ENCODE data around the gene DNLZ. TPM values are rescaled to one million over a fixed set of nuclear protein-coding genes. Genes with fewer than 3 reads are reported as not detected.

Gene DNLZ
- total RNA-seq, 1 experiment from 2014 or later = 26.5 TPM

DNA sequence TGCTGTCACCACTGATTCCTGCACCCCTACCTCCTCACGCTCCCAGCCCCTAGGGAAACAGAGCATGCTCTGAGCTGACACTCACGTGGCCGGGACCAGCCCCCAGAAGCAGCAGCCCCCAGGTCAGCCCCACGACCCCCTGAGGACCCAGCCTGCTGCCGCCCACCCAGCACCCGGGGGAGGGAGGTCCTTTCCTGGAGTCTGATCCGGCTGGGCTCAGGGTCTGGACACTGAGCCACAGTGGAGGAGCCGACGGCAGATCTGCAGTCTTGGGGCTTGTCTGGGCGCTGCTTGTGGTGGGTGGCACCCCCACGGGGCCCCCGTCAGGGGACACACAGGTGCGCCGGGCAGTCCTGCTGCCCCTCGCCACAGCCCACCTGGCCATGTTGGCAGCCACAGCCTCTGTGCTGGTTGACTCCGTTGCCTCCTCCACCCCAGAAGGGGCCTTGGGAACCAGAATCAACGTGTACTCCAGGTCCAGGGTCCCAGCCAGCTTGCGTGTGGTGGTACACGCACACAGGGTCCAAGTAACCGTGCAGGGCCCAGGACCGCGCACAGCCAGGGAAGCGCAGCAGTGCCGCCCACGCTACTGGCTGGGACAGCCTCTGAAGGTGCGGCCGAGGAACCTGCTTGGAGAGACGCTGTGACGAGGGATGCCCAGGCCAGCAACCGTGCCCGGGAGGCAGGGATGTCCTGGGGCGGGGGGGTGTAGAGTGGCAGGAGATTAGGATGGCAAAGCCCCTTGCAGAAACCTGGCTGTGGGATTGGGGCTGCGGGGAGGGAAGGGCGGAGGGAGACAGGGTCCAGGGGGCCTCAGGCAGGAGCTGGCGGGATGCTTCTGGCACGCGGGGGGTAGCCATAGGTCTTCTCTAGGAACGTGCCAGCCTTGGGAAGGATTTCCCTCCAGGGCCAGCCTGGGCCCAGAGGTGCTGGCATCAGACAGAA lies 3.5 kb downstream of the DNLZ start:
- in situ Hi-C loops (cut with HindIII; ENCODE audit: low pct_unique_long_range_greater_than_20kb, low sequenced_read_pairs) (no loop called here), intact Hi-C loops (cut with micrococcal nuclease; ENCODE audit: unreplicated experiment) (no loop called here)
- Histone ChIP-seq H3K27ac (ENCODE audit: low read length) (no peak overlapping the region), H3K36me3 (ENCODE audit: control insufficient read depth, insufficient read depth, low read length) (no peaks in the 10 kb centered on the region; the same call in 1 of the 2 replicates), H3K9me3 (ENCODE audit: control insufficient read depth, insufficient read depth, low read depth, low read length) (no peaks in the 10 kb centered on the region), H3K27me3 (ENCODE audit: control insufficient read depth, insufficient read depth, low read length) (no peaks in the 10 kb centered on the region), H3K4me1 (ENCODE audit: control insufficient read depth, insufficient read depth, low read length) (peaks cover 10% of the 10 kb centered on the region), H3K4me3 (ENCODE audit: low read depth in 2 of 2, low read length in 2 of 2) (no peak overlapping the region)
- POLR2A ChIA-PET = no interaction called here
- no peak for DNase-seq (ENCODE audit: low read depth, low spot score)
- ATAC-seq = no peak
- no TSS peak for BruUV-seq (replicated peaks)
- CTCF ChIA-PET = no interaction called here
- TF ChIP-seq SIN3A (IDR thresholded peaks at IDR 0.05; ENCODE audit: borderline replicate concordance, insufficient read depth, low read depth, low read length) = no peak
- TF ChIP-seq, protein P1, sequence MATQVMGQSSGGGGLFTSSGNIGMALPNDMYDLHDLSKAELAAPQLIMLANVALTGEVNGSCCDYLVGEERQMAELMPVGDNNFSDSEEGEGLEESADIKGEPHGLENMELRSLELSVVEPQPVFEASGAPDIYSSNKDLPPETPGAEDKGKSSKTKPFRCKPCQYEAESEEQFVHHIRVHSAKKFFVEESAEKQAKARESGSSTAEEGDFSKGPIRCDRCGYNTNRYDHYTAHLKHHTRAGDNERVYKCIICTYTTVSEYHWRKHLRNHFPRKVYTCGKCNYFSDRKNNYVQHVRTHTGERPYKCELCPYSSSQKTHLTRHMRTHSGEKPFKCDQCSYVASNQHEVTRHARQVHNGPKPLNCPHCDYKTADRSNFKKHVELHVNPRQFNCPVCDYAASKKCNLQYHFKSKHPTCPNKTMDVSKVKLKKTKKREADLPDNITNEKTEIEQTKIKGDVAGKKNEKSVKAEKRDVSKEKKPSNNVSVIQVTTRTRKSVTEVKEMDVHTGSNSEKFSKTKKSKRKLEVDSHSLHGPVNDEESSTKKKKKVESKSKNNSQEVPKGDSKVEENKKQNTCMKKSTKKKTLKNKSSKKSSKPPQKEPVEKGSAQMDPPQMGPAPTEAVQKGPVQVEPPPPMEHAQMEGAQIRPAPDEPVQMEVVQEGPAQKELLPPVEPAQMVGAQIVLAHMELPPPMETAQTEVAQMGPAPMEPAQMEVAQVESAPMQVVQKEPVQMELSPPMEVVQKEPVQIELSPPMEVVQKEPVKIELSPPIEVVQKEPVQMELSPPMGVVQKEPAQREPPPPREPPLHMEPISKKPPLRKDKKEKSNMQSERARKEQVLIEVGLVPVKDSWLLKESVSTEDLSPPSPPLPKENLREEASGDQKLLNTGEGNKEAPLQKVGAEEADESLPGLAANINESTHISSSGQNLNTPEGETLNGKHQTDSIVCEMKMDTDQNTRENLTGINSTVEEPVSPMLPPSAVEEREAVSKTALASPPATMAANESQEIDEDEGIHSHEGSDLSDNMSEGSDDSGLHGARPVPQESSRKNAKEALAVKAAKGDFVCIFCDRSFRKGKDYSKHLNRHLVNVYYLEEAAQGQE (IDR thresholded peaks at IDR 0.05; ENCODE audit: insufficient read depth in 1 of 2, low read depth in 2 of 2, low read length in 1 of 2) = no peak
- TF ChIP-seq POLR2AphosphoS5 (IDR thresholded peaks at IDR 0.05; ENCODE audit: low read depth, low read length) = no peak
- TF ChIP-seq, protein P2, sequence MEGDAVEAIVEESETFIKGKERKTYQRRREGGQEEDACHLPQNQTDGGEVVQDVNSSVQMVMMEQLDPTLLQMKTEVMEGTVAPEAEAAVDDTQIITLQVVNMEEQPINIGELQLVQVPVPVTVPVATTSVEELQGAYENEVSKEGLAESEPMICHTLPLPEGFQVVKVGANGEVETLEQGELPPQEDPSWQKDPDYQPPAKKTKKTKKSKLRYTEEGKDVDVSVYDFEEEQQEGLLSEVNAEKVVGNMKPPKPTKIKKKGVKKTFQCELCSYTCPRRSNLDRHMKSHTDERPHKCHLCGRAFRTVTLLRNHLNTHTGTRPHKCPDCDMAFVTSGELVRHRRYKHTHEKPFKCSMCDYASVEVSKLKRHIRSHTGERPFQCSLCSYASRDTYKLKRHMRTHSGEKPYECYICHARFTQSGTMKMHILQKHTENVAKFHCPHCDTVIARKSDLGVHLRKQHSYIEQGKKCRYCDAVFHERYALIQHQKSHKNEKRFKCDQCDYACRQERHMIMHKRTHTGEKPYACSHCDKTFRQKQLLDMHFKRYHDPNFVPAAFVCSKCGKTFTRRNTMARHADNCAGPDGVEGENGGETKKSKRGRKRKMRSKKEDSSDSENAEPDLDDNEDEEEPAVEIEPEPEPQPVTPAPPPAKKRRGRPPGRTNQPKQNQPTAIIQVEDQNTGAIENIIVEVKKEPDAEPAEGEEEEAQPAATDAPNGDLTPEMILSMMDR (IDR thresholded peaks at IDR 0.05) = no peak
- TF ChIP-seq TCF7L2 (IDR thresholded peaks at IDR 0.05; ENCODE audit: low read depth, low read length) = no peak

DNA sequence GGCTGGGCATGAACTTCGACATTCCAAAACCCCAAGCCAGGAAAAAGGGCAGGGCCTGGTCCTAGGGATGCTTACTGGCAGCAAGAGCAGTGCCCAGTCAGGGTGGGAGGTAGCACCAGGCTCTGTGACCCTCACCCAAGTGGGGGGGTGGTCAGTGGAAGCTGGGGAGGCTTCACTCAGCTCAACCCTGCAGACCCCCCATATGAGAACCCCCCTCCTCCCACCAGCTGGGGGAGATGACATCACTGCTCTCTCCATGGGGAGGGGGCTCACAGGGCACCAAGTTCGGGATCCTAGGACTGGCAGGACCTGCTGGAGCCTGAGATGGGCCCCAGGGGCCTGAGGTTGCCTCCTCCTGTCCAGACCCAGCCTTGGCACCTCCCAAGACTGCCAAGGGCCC lies 4.7 kb downstream of the DNLZ start:
- intact Hi-C loops (cut with micrococcal nuclease; ENCODE audit: unreplicated experiment) = no loop called here
- Histone ChIP-seq H3K4me3 (ENCODE audit: low read depth in 2 of 2, low read length in 2 of 2) (no peak overlapping the region), H3K36me3 (ENCODE audit: control insufficient read depth, insufficient read depth, low read length) (no peaks in the 10 kb centered on the region; the same call in 1 of the 2 replicates), H3K27ac (ENCODE audit: low read length) (no peak overlapping the region), H3K27me3 (ENCODE audit: control insufficient read depth, insufficient read depth, low read length) (no peaks in the 10 kb centered on the region), H3K9me3 (ENCODE audit: control insufficient read depth, insufficient read depth, low read depth, low read length) (no peaks in the 10 kb centered on the region), H3K4me1 (ENCODE audit: control insufficient read depth, insufficient read depth, low read length) (peaks cover 16% of the 10 kb centered on the region)
- TF ChIP-seq, protein P1 (IDR thresholded peaks at IDR 0.05; ENCODE audit: insufficient read depth in 1 of 2, low read depth in 2 of 2, low read length in 1 of 2) = no peak
- TF ChIP-seq SIN3A (IDR thresholded peaks at IDR 0.05; ENCODE audit: borderline replicate concordance, insufficient read depth, low read depth, low read length) (no peak), TCF7L2 (IDR thresholded peaks at IDR 0.05; ENCODE audit: low read depth, low read length) (no peak), POLR2AphosphoS5 (IDR thresholded peaks at IDR 0.05; ENCODE audit: low read depth, low read length) (no peak)
- TF ChIP-seq, protein P2 (IDR thresholded peaks at IDR 0.05) = no peak
- ChIA-PET POLR2A (no interaction called here), CTCF (no interaction called here)
- no TSS peak for BruUV-seq (replicated peaks)
- in situ Hi-C loops (cut with HindIII; ENCODE audit: low pct_unique_long_range_greater_than_20kb, low sequenced_read_pairs) = no loop called here
- ATAC-seq = no peak
- DNase-seq (ENCODE audit: low read depth, low spot score) = no peak
